ENCODE results near the gene MDH1B. TPM values are rescaled to one million over a fixed set of nuclear protein-coding genes. Genes with fewer than 3 reads are reported as not detected.

The MDH1B gene
- total RNA-seq, 1 experiment from 2014 or later: 1.3 TPM

- Histone ChIP-seq H3K14ac (ENCODE audit: insufficient read depth, low read length) (no peak overlapping the region; the same call in 1 of the 2 replicates), H3K56ac (ENCODE audit: insufficient read length, low read depth, low read length) (no peak overlapping the region), H2AK5ac (ENCODE audit: insufficient read length, low read length) (no peak overlapping the region), H2BK12ac (ENCODE audit: insufficient read length, low read depth, low read length) (no peak overlapping the region), H3K9me3 (ENCODE audit: control insufficient read depth, low read depth, low read length) (no peaks in the 10 kb centered on the region), H3K4ac (ENCODE audit: low read depth, low read length) (no peak overlapping the region), H3K4me2 (ENCODE audit: insufficient read depth, insufficient read length, low read length) (no peak overlapping the region), H4K91ac (ENCODE audit: insufficient read length, low read depth, low read length) (no peak overlapping the region), H4K8ac (replicated peaks; ENCODE audit: insufficient read length, low read depth, low read length) (no peak overlapping the region), H3K23ac (ENCODE audit: insufficient read length, low read depth, low read length) (no peak overlapping the region), H3K27me3 (ENCODE audit: insufficient read depth, low read length) (no peaks in the 10 kb centered on the region), H2BK15ac (ENCODE audit: low read depth, low read length) (no peak overlapping the region), H3K23me2 (ENCODE audit: insufficient read length, low read depth, low read length, poor library complexity, severe bottlenecking) (no peaks in the 10 kb centered on the region), H3K27ac (ENCODE audit: insufficient read length, low read depth, low read length) (no peak overlapping the region), H3K79me1 (ENCODE audit: insufficient read depth, low read depth, low read length, poor library complexity, severe bottlenecking) (no peaks in the 10 kb centered on the region), H3K9ac (ENCODE audit: extremely low read depth, insufficient read length, low read length) (no peak overlapping the region), H2BK20ac (ENCODE audit: low read depth, low read length, poor library complexity, severe bottlenecking) (no peak overlapping the region), H4K20me1 (ENCODE audit: control insufficient read depth, insufficient read depth, insufficient read length) (no peaks in the 10 kb centered on the region), H3T11ph (ENCODE audit: low read length) (no peak overlapping the region), H2BK5ac (ENCODE audit: insufficient read length, low read length) (no peak overlapping the region), H2AFZ (ENCODE audit: low read length) (no peak overlapping the region), H3K18ac (ENCODE audit: insufficient read length, low read depth, low read length) (no peak overlapping the region), H4K5ac (ENCODE audit: insufficient read length, low read depth, low read length) (no peak overlapping the region), H3K79me2 (ENCODE audit: insufficient read depth, low read length) (no peaks in the 10 kb centered on the region), H2BK120ac (ENCODE audit: low read depth, low read length, poor library complexity, severe bottlenecking) (no peak overlapping the region), H3K4me1 (ENCODE audit: insufficient read depth, low read length) (no peaks in the 10 kb centered on the region)
- Mint-ChIP-seq H3K4me3 (no peak overlapping the region), H3K36me3 (ENCODE audit: insufficient read depth in 1 of 3, low read depth in 3 of 3) (no peaks in the 10 kb centered on the region), H3K27ac (no peak overlapping the region), H3K27me3 (ENCODE audit: low read depth) (peaks cover 3% of the 10 kb centered on the region; the same call in 1 of the 2 replicates), H3K9me3 (no peaks in the 10 kb centered on the region), H3K4me1 (0 out of 4 replicates have a peak, but pooled peaks cover 0 to 3% of the 10 kb centered on the region in 2 experiments)
- no peak for DNase-seq
- TF ChIP-seq CTCF (conservative IDR thresholded peaks at IDR 0.05): no peak
- WGBS (ENCODE audit: extremely low coverage, insufficient read length, low lambda C conversion rate): no CpG with 5 or more reads among the region's 8 CpGs
Measured at GRCh38 chr2:206700156-206700555, 65.0 kb downstream of the MDH1B start.
